ENCODE results near the gene UTP15. TPM values are rescaled to one million over a fixed set of nuclear protein-coding genes. Genes with fewer than 3 reads are reported as not detected.

Gene UTP15
- total RNA-seq, 2 donors from 2014 or later = 18.7 to 42.5 TPM

GRCh38 chr5:73596705-73597328 lies 31.3 kb downstream of the UTP15 start:
- no peak overlapping the region for H3K27ac Mint-ChIP-seq
- no peak overlapping the region for H3K4me3 Mint-ChIP-seq
- no peaks in the 10 kb centered on the region for H3K4me1 Mint-ChIP-seq
- no peaks in the 10 kb centered on the region for H3K27me3 Mint-ChIP-seq
- H3K36me3 Mint-ChIP-seq (ENCODE audit: low read depth) = no peaks in the 10 kb centered on the region
- ATAC-seq (replicated peaks) = no peak
- peaks cover 2% of the 10 kb centered on the region for H3K9me3 Mint-ChIP-seq

- Mint-ChIP-seq H3K4me3 (no peak overlapping the region), H3K9me3 (peaks cover 4% of the 10 kb centered on the region), H3K36me3 (ENCODE audit: low read depth) (no peaks in the 10 kb centered on the region), H3K4me1 (no peaks in the 10 kb centered on the region), H3K27me3 (peaks cover 4% of the 10 kb centered on the region), H3K27ac (no peak overlapping the region)
- ATAC-seq (replicated peaks) = no peak
Measured at GRCh38 chr5:73599380-73599779, 33.8 kb downstream of the UTP15 start.

GRCh38 chr5:73603998-73604397 lies 38.5 kb downstream of the UTP15 start:
- H3K27ac Mint-ChIP-seq = no peak overlapping the region
- no peak for ATAC-seq (replicated peaks)
- peaks cover 4% of the 10 kb centered on the region for H3K27me3 Mint-ChIP-seq
- no peaks in the 10 kb centered on the region for H3K36me3 Mint-ChIP-seq (ENCODE audit: low read depth)
- peaks cover 4% of the 10 kb centered on the region for H3K9me3 Mint-ChIP-seq
- no peak overlapping the region for H3K4me3 Mint-ChIP-seq
- H3K4me1 Mint-ChIP-seq = no peaks in the 10 kb centered on the region

- H3K4me1 Mint-ChIP-seq = no peaks in the 10 kb centered on the region
- H3K27ac Mint-ChIP-seq = no peak overlapping the region
- peaks cover 6% of the 10 kb centered on the region for H3K27me3 Mint-ChIP-seq
- H3K4me3 Mint-ChIP-seq = no peak overlapping the region
- H3K9me3 Mint-ChIP-seq = peaks cover 4% of the 10 kb centered on the region
- ATAC-seq (replicated peaks) = no peak
- H3K36me3 Mint-ChIP-seq (ENCODE audit: low read depth) = no peaks in the 10 kb centered on the region
Measured at GRCh38 chr5:73605223-73606087, 39.9 kb downstream of the UTP15 start.

GRCh38 chr5:73606206-73606753 lies 40.7 kb downstream of the UTP15 start:
- no peak for ATAC-seq (replicated peaks)
- Mint-ChIP-seq H3K9me3 (peaks cover 4% of the 10 kb centered on the region), H3K4me3 (no peak overlapping the region)

DNA sequence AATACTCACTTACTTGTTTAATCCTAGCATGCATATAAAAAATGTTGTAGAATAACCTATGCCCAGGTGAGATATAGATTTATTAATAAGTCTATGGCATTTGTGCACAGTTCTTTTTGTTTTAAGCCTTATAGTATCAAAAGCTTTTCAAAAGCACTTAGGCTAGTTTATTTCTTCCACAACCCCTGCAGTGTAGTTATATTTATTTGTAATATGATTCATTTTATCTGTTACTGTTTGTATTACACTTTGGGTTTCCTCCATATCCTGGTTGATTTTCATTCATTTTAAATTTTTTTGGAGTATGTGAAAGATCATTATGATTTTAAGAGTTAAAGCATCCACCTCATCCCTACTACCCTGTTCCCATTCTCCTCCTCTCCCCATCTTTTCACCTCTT lies 41.7 kb downstream of the UTP15 start:
- Mint-ChIP-seq H3K27me3 (peaks cover 21% of the 10 kb centered on the region), H3K9me3 (no peaks in the 10 kb centered on the region), H3K27ac (no peak overlapping the region), H3K36me3 (ENCODE audit: low read depth) (no peaks in the 10 kb centered on the region), H3K4me1 (no peaks in the 10 kb centered on the region), H3K4me3 (no peak overlapping the region)
- ATAC-seq (replicated peaks) = no peak

More at GRCh38 chr5:73606206-73606753, 40.7 kb downstream of the UTP15 start:
- Mint-ChIP-seq H3K27ac (no peak overlapping the region), H3K27me3 (peaks cover 14% of the 10 kb centered on the region), H3K4me1 (no peaks in the 10 kb centered on the region), H3K36me3 (ENCODE audit: low read depth) (no peaks in the 10 kb centered on the region)

DNA sequence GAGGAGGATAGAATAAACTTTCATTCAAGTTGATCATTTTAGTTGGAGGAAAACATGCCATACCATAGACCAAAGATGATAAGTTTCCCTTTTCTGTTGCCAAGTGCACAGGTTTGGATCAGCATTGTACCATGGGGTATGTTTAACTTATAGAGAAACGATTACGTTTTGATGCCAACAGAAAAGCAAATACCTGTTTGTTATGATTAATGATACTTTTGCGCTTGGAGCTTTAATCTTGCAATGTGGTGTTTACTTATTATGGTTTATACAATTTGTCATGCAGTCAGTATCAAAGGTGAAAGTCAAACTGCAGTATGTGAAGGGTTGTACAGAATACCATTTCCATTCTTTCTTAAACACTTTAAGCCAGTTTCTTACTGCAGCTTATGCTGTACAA lies 47.3 kb downstream of the UTP15 start:
- ATAC-seq (replicated peaks) = no peak
- H3K9me3 Mint-ChIP-seq = no peaks in the 10 kb centered on the region
- no peak overlapping the region for H3K27ac Mint-ChIP-seq
- no peaks in the 10 kb centered on the region for H3K4me1 Mint-ChIP-seq
- peaks cover 32% of the 10 kb centered on the region for H3K27me3 Mint-ChIP-seq
- no peaks in the 10 kb centered on the region for H3K36me3 Mint-ChIP-seq (ENCODE audit: low read depth)
- no peak overlapping the region for H3K4me3 Mint-ChIP-seq

- no peaks in the 10 kb centered on the region for H3K9me3 Mint-ChIP-seq
- ATAC-seq (replicated peaks) = no peak
- no peaks in the 10 kb centered on the region for H3K36me3 Mint-ChIP-seq (ENCODE audit: low read depth)
- no peaks in the 10 kb centered on the region for H3K4me1 Mint-ChIP-seq
- H3K4me3 Mint-ChIP-seq = no peak overlapping the region
- peaks cover 35% of the 10 kb centered on the region for H3K27me3 Mint-ChIP-seq
- H3K27ac Mint-ChIP-seq = no peak overlapping the region
Measured at GRCh38 chr5:73615085-73615484, 49.5 kb downstream of the UTP15 start.

DNA sequence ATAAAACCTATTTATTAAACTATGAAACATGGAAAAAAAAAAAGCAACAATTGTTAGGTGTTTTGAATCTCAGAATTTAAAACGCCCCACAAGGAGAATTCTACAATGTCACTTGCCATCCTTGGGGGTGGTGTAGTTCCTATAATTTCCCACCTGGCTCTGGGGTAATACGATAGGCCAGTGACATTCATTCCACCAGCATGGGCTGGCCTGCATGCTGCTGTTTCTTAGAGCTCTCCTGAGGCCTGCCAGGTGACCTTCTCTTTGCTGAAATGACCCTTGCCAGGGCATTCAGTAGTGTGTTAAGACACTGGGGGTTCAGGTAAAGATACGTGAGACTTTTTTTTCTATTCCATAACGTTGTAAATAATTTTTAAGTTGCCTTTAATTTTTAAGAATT lies 50.4 kb downstream of the UTP15 start:
- Mint-ChIP-seq H3K36me3 (ENCODE audit: low read depth) (no peaks in the 10 kb centered on the region), H3K27ac (no peak overlapping the region), H3K9me3 (no peaks in the 10 kb centered on the region), H3K4me1 (no peaks in the 10 kb centered on the region), H3K27me3 (peaks cover 28% of the 10 kb centered on the region), H3K4me3 (no peak overlapping the region)
- no peak for ATAC-seq (replicated peaks)

GRCh38 chr5:73617510-73618279 lies 52.2 kb downstream of the UTP15 start:
- Mint-ChIP-seq H3K4me1 (no peaks in the 10 kb centered on the region), H3K36me3 (ENCODE audit: low read depth) (no peaks in the 10 kb centered on the region), H3K9me3 (no peaks in the 10 kb centered on the region), H3K27me3 (peaks cover 23% of the 10 kb centered on the region), H3K27ac (no peak overlapping the region), H3K4me3 (no peak overlapping the region)
- no peak for ATAC-seq (replicated peaks)

GRCh38 chr5:73619606-73620333 lies 54.2 kb downstream of the UTP15 start:
- Mint-ChIP-seq H3K27ac (no peak overlapping the region), H3K4me3 (no peak overlapping the region), H3K9me3 (no peaks in the 10 kb centered on the region), H3K27me3 (peaks cover 26% of the 10 kb centered on the region), H3K36me3 (ENCODE audit: low read depth) (no peaks in the 10 kb centered on the region), H3K4me1 (no peaks in the 10 kb centered on the region)
- ATAC-seq (replicated peaks) = no peak

DNA sequence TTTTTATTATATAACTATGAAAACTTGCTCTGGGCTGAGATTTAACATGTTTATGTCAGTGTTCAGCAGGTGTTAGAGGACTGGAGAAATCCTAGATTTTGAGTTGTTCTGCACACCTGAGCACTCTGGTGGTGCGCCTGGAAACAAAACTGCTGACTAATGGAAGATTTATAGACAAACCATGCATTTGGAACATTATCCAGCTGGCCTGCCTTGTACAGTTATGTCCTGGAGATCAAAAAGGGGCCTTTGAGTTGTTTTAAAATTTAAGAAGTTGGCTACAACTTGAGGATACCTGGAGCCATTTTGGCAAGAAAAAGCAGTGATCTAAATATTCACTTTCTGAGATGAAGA lies 54.8 kb downstream of the UTP15 start:
- Mint-ChIP-seq H3K4me3 (no peak overlapping the region), H3K27ac (no peak overlapping the region), H3K27me3 (peaks cover 24% of the 10 kb centered on the region), H3K4me1 (no peaks in the 10 kb centered on the region), H3K36me3 (ENCODE audit: low read depth) (no peaks in the 10 kb centered on the region), H3K9me3 (no peaks in the 10 kb centered on the region)
- ATAC-seq (replicated peaks) = no peak

GRCh38 chr5:73623060-73623459 lies 57.5 kb downstream of the UTP15 start:
- H3K27ac Mint-ChIP-seq = no peak overlapping the region
- H3K4me1 Mint-ChIP-seq = no peaks in the 10 kb centered on the region
- ATAC-seq (replicated peaks) = no peak
- H3K27me3 Mint-ChIP-seq = peaks cover 29% of the 10 kb centered on the region
- H3K36me3 Mint-ChIP-seq (ENCODE audit: low read depth) = no peaks in the 10 kb centered on the region
- no peaks in the 10 kb centered on the region for H3K9me3 Mint-ChIP-seq
- H3K4me3 Mint-ChIP-seq = no peak overlapping the region

- ATAC-seq (replicated peaks) = no peak
- Mint-ChIP-seq H3K4me1 (no peaks in the 10 kb centered on the region), H3K9me3 (no peaks in the 10 kb centered on the region), H3K36me3 (ENCODE audit: low read depth) (no peaks in the 10 kb centered on the region), H3K27ac (no peak overlapping the region), H3K27me3 (peaks cover 36% of the 10 kb centered on the region), H3K4me3 (no peak overlapping the region)
Measured at GRCh38 chr5:73623901-73624404, 58.4 kb downstream of the UTP15 start.
